ENCODE measurements around the gene CADM3. TPM values are rescaled to one million over a fixed set of nuclear protein-coding genes. Genes with fewer than 3 reads are reported as not detected.

Gene CADM3
- total and polyA plus RNA-seq, 2 donors (not counting 1 experiment from before 2014, with no cell fraction given): 0.32 to 0.33 TPM

- no peaks in the 10 kb centered on the region for H3K4me1 Mint-ChIP-seq
- H3K27me3 Mint-ChIP-seq: peaks cover 78% of the 10 kb centered on the region
- 98% methylated on average over 3 of the region's 4 CpGs for WGBS (ENCODE audit: insufficient coverage)
- H3K27ac ChIP-seq (ENCODE audit: low read length in 2 of 2): no peak overlapping the region
- H4K20me1 ChIP-seq (ENCODE audit: control insufficient read depth, insufficient read depth, low read length, poor library complexity, severe bottlenecking): no peaks in the 10 kb centered on the region
- H3K9ac ChIP-seq (ENCODE audit: low read length): no peak overlapping the region
- H3K79me2 ChIP-seq (ENCODE audit: control insufficient read depth, insufficient read depth, low read length): no peaks in the 10 kb centered on the region
- CTCF ChIA-PET: interaction anchor here (1.4 to 10.7 kb wide), 4 partner anchors 8 to 72 kb away, joined by 3 to 240 read pairs (median 64); no protein-coding TSS in a partner anchor
- intact Hi-C loops (cut with micrococcal nuclease): no loop called here
- ATAC-seq (ENCODE audit: low read depth): no peak
- no peaks in the 10 kb centered on the region for H3K4me1 ChIP-seq (ENCODE audit: control insufficient read depth in 2 of 2, insufficient read depth in 2 of 2, low read length in 2 of 2)
- no peaks in the 10 kb centered on the region for H3K9me3 ChIP-seq (ENCODE audit: control extremely low read depth in 1 of 3, control insufficient read depth in 2 of 3, insufficient read depth in 1 of 3, low read length in 2 of 3)
- peaks cover 0 to 52% (median 12%) of the 10 kb centered on the region in 4 experiments for H3K27me3 ChIP-seq (replicated peaks in 1 of 4; ENCODE audit: control extremely low read depth in 1 of 4, control insufficient read depth in 3 of 4, insufficient read depth in 4 of 4, low read length in 3 of 4)
- no peak overlapping the region for H3K4me3 Mint-ChIP-seq
- no peaks in the 10 kb centered on the region for H3K36me3 ChIP-seq (replicated peaks in 1 of 2; ENCODE audit: control extremely low read depth in 1 of 2, control insufficient read depth in 1 of 2, extremely low read depth in 1 of 2, insufficient read depth in 2 of 2, low read length in 1 of 2)
- H3K9me3 Mint-ChIP-seq (ENCODE audit: insufficient read depth): no peaks in the 10 kb centered on the region
- no peak overlapping the region for H3K27ac Mint-ChIP-seq
- no peak overlapping the region for H2AFZ ChIP-seq (ENCODE audit: insufficient read depth, low read depth, low read length, poor library complexity, severe bottlenecking)
- no peak for DNase-seq
- H3K4me3 ChIP-seq (ENCODE audit: control extremely low read depth in 1 of 5, extremely low read depth in 1 of 5, insufficient read depth in 1 of 5, low read depth in 2 of 5, low read length in 4 of 5): no peak overlapping the region
- no peak overlapping the region for H3K4me2 ChIP-seq (replicated peaks; ENCODE audit: low read depth, low read length, poor library complexity, severe bottlenecking)
- POLR2A ChIA-PET: no interaction called here
- TF ChIP-seq CTCF (IDR thresholded peaks at IDR 0.05) (no peak), EZH2 (IDR thresholded peaks at IDR 0.05; ENCODE audit: borderline replicate concordance, insufficient read depth, low read depth, low read length, poor library complexity, severe bottlenecking) (no peak)
These were observed 34.7 kb downstream of the CADM3 start for GRCh38 chr1:159206110-159206509.

- Histone ChIP-seq H3K4me1 (ENCODE audit: control insufficient read depth in 2 of 2, insufficient read depth in 2 of 2, low read length in 2 of 2) (peaks cover 0 to 3% of the 10 kb centered on the region in 2 donors), H3K9ac (ENCODE audit: low read length) (no peak overlapping the region), H3K4me3 (ENCODE audit: control extremely low read depth in 1 of 5, extremely low read depth in 1 of 5, insufficient read depth in 1 of 5, low read depth in 2 of 5, low read length in 4 of 5) (no peak overlapping the region), H3K27me3 (replicated peaks in 1 of 4; ENCODE audit: control extremely low read depth in 1 of 4, control insufficient read depth in 3 of 4, insufficient read depth in 4 of 4, low read length in 3 of 4) (peaks cover 0 to 46% (median 11%) of the 10 kb centered on the region in 4 experiments), H3K4me2 (replicated peaks; ENCODE audit: low read depth, low read length, poor library complexity, severe bottlenecking) (no peak overlapping the region), H3K27ac (ENCODE audit: low read length in 2 of 2) (no peak overlapping the region), H3K36me3 (replicated peaks in 1 of 2; ENCODE audit: control extremely low read depth in 1 of 2, control insufficient read depth in 1 of 2, extremely low read depth in 1 of 2, insufficient read depth in 2 of 2, low read length in 1 of 2) (no peaks in the 10 kb centered on the region), H2AFZ (ENCODE audit: insufficient read depth, low read depth, low read length, poor library complexity, severe bottlenecking) (no peak overlapping the region), H3K79me2 (ENCODE audit: control insufficient read depth, insufficient read depth, low read length) (no peaks in the 10 kb centered on the region), H4K20me1 (ENCODE audit: control insufficient read depth, insufficient read depth, low read length, poor library complexity, severe bottlenecking) (no peaks in the 10 kb centered on the region), H3K9me3 (ENCODE audit: control extremely low read depth in 1 of 3, control insufficient read depth in 2 of 3, insufficient read depth in 1 of 3, low read length in 2 of 3) (no peaks in the 10 kb centered on the region)
- WGBS (ENCODE audit: insufficient coverage): 100% methylated on average over 1 of the region's 5 CpGs
- Mint-ChIP-seq H3K27ac (no peak overlapping the region), H3K9me3 (ENCODE audit: insufficient read depth) (no peaks in the 10 kb centered on the region), H3K4me1 (peaks cover 2% of the 10 kb centered on the region), H3K4me3 (no peak overlapping the region), H3K27me3 (peaks cover 75% of the 10 kb centered on the region)
- no peak for TF ChIP-seq CTCF (IDR thresholded peaks at IDR 0.05)
- TF ChIP-seq EZH2 (IDR thresholded peaks at IDR 0.05; ENCODE audit: borderline replicate concordance, insufficient read depth, low read depth, low read length, poor library complexity, severe bottlenecking): no peak
- intact Hi-C loops (cut with micrococcal nuclease): no loop called here
- no peak for ATAC-seq (ENCODE audit: low read depth)
- ChIA-PET POLR2A (no interaction called here), CTCF (interaction anchor here (1.4 to 10.7 kb wide), 6 partner anchors 7 to 73 kb away, joined by 3 to 240 read pairs (median 64); no protein-coding TSS in a partner anchor)
- no peak for DNase-seq
These were observed 35.7 kb downstream of the CADM3 start for GRCh38 chr1:159207080-159207479.
